PC-3 (cell line): ENCODE data around the gene LTB. TPM values are rescaled to one million over a fixed set of nuclear protein-coding genes. Genes with fewer than 3 reads are reported as not detected.

ENCODE experiments used
- ATAC-seq: fragments of 200-7000 bp; cut with Tn5 transposase; 2 replicates; pipeline ENCODE4 v1.9.1; 2020; ENCODE audit warnings: mild to moderate bottlenecking, moderate library complexity
- BruUV-seq: library from RNA; stranded (reverse); fragments of 400-500 nt; replicated peaks from 2 replicates; lab custom pipeline; 2021; lab: Mats Ljungman, UMichigan
- CTCF ChIA-PET: fragments of 300-600 bp; sonication (Branson Sonifier 250); formaldehyde crosslinking; loops from one replicate; lab custom pipeline; 2022; ENCODE audit warnings: antibody characterized with exemption; lab: Charles Lee
- POLR2A ChIA-PET: fragments of 300-600 bp; sonication (Branson Sonifier 250); formaldehyde crosslinking; loops from one replicate; lab custom pipeline; 2022; ENCODE audit warnings: antibody characterized with exemption; ENCODE audit not compliant: unreplicated experiment; lab: Charles Lee
- DNase-seq: peaks from one replicate; pipeline ENCODE4 v3.0.0-alpha.2; 2015
- H2AFZ ChIP-seq: fragments of 300-600 bp; sonication (generic); 2 replicates; pipeline ENCODE4 v1.6.0; 2016; ENCODE audit warnings: antibody characterized with exemption, low read length
- H3F3A ChIP-seq: fragments of 300-600 bp; sonication (generic); one replicate; pipeline ENCODE4 v1.6.0; 2017; ENCODE audit warnings: antibody characterized with exemption, low read length, control low read depth, mild to moderate bottlenecking; ENCODE audit not compliant: unreplicated experiment
- H3K27ac ChIP-seq: fragments of 300-600 bp; sonication (generic); 2 replicates; pipeline ENCODE4 v1.5.1; 2016; ENCODE audit warnings: mild to moderate bottlenecking, low read length
- H3K27me3 ChIP-seq: fragments of 300-600 bp; sonication (generic); 2 replicates; pipeline ENCODE4 v1.6.1; 2016; ENCODE audit warnings: low read length, mixed read lengths
- H3K36me3 ChIP-seq: fragments of 300-600 bp; sonication (generic); 2 replicates; pipeline ENCODE4 v1.6.1; 2016; ENCODE audit warnings: low read depth, mixed run types, low read length, mixed read lengths
- H3K4me1 ChIP-seq: fragments of 300-600 bp; sonication (generic); 2 replicates; pipeline ENCODE4 v1.5.1; 2016; ENCODE audit warnings: low read length; ENCODE audit not compliant: insufficient read depth
- H3K4me2 ChIP-seq: fragments of 300-600 bp; sonication (generic); 2 replicates; pipeline ENCODE4 v1.6.0; 2016; ENCODE audit warnings: low read length
- H3K4me3 ChIP-seq: fragments of 300-600 bp; sonication (generic); 2 replicates; pipeline ENCODE4 v1.5.1; 2016; ENCODE audit warnings: mild to moderate bottlenecking, low read length, mixed read lengths
- H3K79me2 ChIP-seq: fragments of 300-600 bp; sonication (generic); 2 replicates; pipeline ENCODE4 v1.6.1; 2017; ENCODE audit warnings: low read length, mixed read lengths
- H3K9ac ChIP-seq: fragments of 300-600 bp; sonication (generic); 2 replicates; pipeline ENCODE4 v1.6.0; 2016; ENCODE audit warnings: mild to moderate bottlenecking, low read length
- H3K9me2 ChIP-seq: fragments of 300-600 bp; sonication (generic); replicated peaks from 2 replicates; pipeline ENCODE4 v1.6.1; 2016; ENCODE audit warnings: mixed run types, low read length, mixed read lengths
- H3K9me3 ChIP-seq: fragments of 300-600 bp; sonication (generic); 2 replicates; pipeline ENCODE4 v1.6.1; 2016; ENCODE audit warnings: low read length, mixed read lengths
- H4K20me1 ChIP-seq: fragments of 300-600 bp; sonication (generic); 2 replicates; pipeline ENCODE4 v1.6.1; 2016; ENCODE audit warnings: low read length, mixed read lengths
- CTCF ChIP-seq: fragments of 300-600 bp; sonication (generic); conservative IDR thresholded peaks from 2 replicates; pipeline ENCODE4 v1.5.1; 2017; ENCODE audit warnings: antibody characterized with exemption, low read depth, mild to moderate bottlenecking, low read length
- EZH2 ChIP-seq: fragments of 300-600 bp; sonication (generic); IDR thresholded peaks from one replicate; pipeline ENCODE4 v1.6.1; 2017; ENCODE audit warnings: antibody characterized with exemption, mild to moderate bottlenecking, low read length; ENCODE audit not compliant: unreplicated experiment
- EZH2phosphoT487 ChIP-seq: fragments of 300-600 bp; sonication (generic); IDR thresholded peaks from 2 replicates; pipeline ENCODE4 v1.6.1; 2018; ENCODE audit warnings: mild to moderate bottlenecking, antibody characterized with exemption, low read length, borderline replicate concordance
- intact Hi-C: fragments of 100-400 bp; cut with micrococcal nuclease; formaldehyde crosslinking; loops from 2 replicates; pipeline ENCODE4 v1.9.0; 2023
- total RNA-seq: library from RNA; depleted of rRNA; stranded (reverse); fragments of >200 nt; gene quantifications from 2 replicates; pipeline ENCODE4 v1.2.3, GENCODE V29; 2014

LTB gene
- total RNA-seq, 1 experiment from 2014 or later: 1.5 TPM

- DNase-seq (no peak), ATAC-seq (no peak)
- Histone ChIP-seq H3K36me3 (no peaks in the 10 kb centered on the region), H2AFZ (no peak overlapping the region), H3K9ac (no peak overlapping the region), H3K79me2 (no peaks in the 10 kb centered on the region), H4K20me1 (no peaks in the 10 kb centered on the region), H3F3A (no peaks in the 10 kb centered on the region), H3K4me1 (peaks cover 11% of the 10 kb centered on the region; the same call in 1 of the 2 replicates), H3K9me2 (no peaks in the 10 kb centered on the region), H3K4me2 (no peak overlapping the region), H3K9me3 (no peaks in the 10 kb centered on the region), H3K4me3 (no peak overlapping the region), H3K27me3 (no peaks in the 10 kb centered on the region), H3K27ac (no peak overlapping the region)
- intact Hi-C loops: no loop called here
- no TSS peak for BruUV-seq
- CTCF ChIA-PET: interaction anchor here (0.6 kb wide), 1 partner anchor 21 kb away, joined by 3 read pairs; no protein-coding TSS in a partner anchor
- TF ChIP-seq EZH2: no peak
- POLR2A ChIA-PET: interaction anchor here (0.6 kb wide), 1 partner anchor 341 kb away, joined by 7 read pairs; no protein-coding TSS in a partner anchor
Measured at GRCh38 chr6:31576897-31577578, 5.2 kb downstream of the LTB start.

- intact Hi-C loops: no loop called here
- no peak for ATAC-seq
Measured at GRCh38 chr6:31575952-31576685, 6.1 kb downstream of the LTB start.

More at GRCh38 chr6:31575952-31576685, 6.1 kb downstream of the LTB start:
- TF ChIP-seq CTCF: no peak
- TF ChIP-seq EZH2: no peak
- no peak for TF ChIP-seq EZH2phosphoT487
- Histone ChIP-seq H3K9ac (no peak overlapping the region), H3K4me2 (no peak overlapping the region), H2AFZ (no peak overlapping the region), H4K20me1 (no peaks in the 10 kb centered on the region), H3K36me3 (no peaks in the 10 kb centered on the region), H3K4me1 (0 out of 2 replicates have a peak, but pooled peaks cover 8% of the 10 kb centered on the region), H3K9me3 (no peaks in the 10 kb centered on the region), H3K27ac (no peak overlapping the region), H3F3A (no peaks in the 10 kb centered on the region), H3K9me2 (no peaks in the 10 kb centered on the region), H3K79me2 (no peaks in the 10 kb centered on the region), H3K4me3 (no peak overlapping the region), H3K27me3 (no peaks in the 10 kb centered on the region)
- CTCF ChIA-PET: interaction anchor here (0.6 kb wide), 1 partner anchor 62 kb away, joined by 5 read pairs; no protein-coding TSS in a partner anchor
- POLR2A ChIA-PET: no interaction called here
- no peak for DNase-seq
- no TSS peak for BruUV-seq
